Cardiac fibroblast (primary cell): ENCODE results near the gene LANCL1.

Source experiments
- DNase-seq, 2 donors: peaks; one replicate each; pipeline versions ENCODE4 v3.0.0 to v3.0.0-alpha.2; 2010; ENCODE audit warnings: low read depth in 2 of 2
- H3K4me3 ChIP-seq, 2 donors: replicated peaks in 1 of 2; 1 replicate in 1 of 2; 2 replicates in 1 of 2; pipeline ENCODE4 v1.5.1; 2011; ENCODE audit warnings: low read depth in 2 of 2, low read length in 2 of 2, mild to moderate bottlenecking in 2 of 2, moderate library complexity in 1 of 2
- TF ChIP-seq, protein P1 (sequence below): IDR thresholded peaks from one replicate; pipeline ENCODE4 v1.5.1; 2011; ENCODE audit warnings: low read depth, mild to moderate bottlenecking, low read length, inconsistent platforms

Gene LANCL1, protein sequence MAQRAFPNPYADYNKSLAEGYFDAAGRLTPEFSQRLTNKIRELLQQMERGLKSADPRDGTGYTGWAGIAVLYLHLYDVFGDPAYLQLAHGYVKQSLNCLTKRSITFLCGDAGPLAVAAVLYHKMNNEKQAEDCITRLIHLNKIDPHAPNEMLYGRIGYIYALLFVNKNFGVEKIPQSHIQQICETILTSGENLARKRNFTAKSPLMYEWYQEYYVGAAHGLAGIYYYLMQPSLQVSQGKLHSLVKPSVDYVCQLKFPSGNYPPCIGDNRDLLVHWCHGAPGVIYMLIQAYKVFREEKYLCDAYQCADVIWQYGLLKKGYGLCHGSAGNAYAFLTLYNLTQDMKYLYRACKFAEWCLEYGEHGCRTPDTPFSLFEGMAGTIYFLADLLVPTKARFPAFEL

GRCh38 chr2:210476194-210477128, at the start of gene LANCL1:
TSS of gene LANCL1 (minus strand) at chr2:210476759. CDS start at chr2:210476396, 363 bp downstream.
- TF ChIP-seq, protein P1, sequence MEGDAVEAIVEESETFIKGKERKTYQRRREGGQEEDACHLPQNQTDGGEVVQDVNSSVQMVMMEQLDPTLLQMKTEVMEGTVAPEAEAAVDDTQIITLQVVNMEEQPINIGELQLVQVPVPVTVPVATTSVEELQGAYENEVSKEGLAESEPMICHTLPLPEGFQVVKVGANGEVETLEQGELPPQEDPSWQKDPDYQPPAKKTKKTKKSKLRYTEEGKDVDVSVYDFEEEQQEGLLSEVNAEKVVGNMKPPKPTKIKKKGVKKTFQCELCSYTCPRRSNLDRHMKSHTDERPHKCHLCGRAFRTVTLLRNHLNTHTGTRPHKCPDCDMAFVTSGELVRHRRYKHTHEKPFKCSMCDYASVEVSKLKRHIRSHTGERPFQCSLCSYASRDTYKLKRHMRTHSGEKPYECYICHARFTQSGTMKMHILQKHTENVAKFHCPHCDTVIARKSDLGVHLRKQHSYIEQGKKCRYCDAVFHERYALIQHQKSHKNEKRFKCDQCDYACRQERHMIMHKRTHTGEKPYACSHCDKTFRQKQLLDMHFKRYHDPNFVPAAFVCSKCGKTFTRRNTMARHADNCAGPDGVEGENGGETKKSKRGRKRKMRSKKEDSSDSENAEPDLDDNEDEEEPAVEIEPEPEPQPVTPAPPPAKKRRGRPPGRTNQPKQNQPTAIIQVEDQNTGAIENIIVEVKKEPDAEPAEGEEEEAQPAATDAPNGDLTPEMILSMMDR = no peak
- DNase-seq = peak; percentile 90
- H3K4me3 ChIP-seq = peak within 1 kb of the TSS; percentile 70 to 79

DNA sequence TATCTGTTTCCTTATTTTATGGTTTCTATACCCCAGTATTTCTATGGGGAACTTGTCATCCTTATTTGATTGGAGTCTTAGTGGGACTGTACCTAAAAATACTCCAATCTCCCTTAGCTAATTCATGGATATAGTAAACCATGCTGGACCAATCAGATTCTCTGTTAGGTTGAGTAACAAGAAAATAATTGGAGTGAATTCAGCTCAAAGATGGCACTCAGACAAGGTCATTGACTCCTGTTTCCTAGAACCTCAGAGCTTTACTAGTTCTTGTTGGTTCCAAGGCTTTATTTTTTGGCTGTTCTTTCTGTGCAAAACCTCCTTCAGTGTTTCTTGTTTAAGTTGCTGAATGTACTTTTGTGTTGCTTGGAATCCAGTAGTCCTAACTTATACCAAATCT, 48.0 kb upstream of the LANCL1 start:
- no peak for DNase-seq
- no peak overlapping the region for H3K4me3 ChIP-seq
- TF ChIP-seq, protein P1 = no peak

DNA sequence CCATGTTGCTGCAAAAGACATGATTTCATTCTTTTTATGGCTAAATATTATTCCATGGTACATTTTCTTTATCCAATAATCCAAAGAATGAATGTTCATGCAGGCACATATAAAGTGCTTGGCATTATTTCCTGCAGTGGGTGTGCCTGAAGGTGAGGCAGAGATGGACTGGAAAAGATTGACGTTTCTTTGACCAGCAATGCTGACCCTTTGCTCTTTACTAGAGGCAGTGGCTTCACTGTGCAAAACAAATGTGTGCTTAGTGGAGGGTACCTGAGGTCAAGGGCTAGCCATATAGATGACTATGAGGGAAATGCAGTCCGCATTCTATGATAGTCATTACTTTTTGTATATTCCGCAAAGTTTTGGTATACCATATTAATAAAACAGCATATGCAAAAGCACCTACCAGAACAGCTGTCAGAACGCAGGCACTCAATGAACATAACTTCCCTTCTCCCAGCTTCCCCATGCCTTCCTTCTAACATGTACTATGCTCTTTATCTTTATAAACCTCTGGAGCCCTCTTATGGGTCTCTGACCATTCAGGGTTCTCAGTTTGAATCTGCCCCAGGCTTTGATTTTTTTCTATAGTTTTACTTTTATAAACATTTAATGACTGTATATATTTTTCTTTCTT, 47.2 kb upstream of the LANCL1 start:
- no peak for DNase-seq
- TF ChIP-seq, protein P1 = no peak
- no peak overlapping the region for H3K4me3 ChIP-seq

DNA sequence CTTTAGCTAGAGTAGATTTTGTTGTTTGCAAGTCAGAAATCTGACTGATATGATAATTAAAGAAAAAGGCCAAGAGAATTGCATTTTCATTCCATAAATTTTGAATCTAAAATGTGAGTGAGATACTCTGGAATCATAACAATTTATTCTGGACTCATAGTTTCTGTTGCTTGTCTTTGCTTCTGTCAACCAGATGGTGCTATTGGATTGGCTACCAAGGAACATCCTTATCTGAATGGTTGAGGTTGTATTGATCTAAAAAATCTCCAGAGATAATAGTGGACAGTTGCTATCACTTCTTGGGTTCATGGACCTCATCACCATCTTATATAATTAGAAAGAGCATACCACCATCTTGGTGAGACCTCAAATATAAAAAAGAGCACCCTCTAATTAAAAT, 45.8 kb upstream of the LANCL1 start:
- TF ChIP-seq, protein P1 = no peak
- DNase-seq = no peak
- H3K4me3 ChIP-seq = no peak overlapping the region

DNA sequence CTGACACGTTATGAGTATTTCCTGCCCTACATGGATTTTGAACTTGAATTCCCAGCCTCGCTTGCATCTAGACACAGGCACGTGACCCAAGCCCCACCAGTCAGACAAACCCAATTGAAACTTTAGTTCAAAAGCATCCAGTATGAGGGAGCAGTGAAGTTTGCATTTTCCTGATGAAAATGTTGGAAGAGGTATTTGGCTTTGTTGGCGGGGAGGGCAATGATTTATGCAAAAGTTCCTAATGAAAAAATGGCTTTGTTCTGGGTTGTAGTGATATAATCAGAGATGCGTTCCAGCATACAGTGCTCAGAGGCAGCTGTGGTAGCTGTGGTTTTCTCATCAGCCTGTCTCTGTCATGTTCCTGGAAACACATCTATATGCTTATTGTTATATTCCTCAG, 43.0 kb upstream of the LANCL1 start:
- DNase-seq = no peak

GRCh38 chr2:210517264-210517663, 40.7 kb upstream of the LANCL1 start:
- DNase-seq = no peak
- TF ChIP-seq, protein P1 = no peak
- no peak overlapping the region for H3K4me3 ChIP-seq

More for the DNA sequence above, 43.0 kb upstream of the LANCL1 start:
- TF ChIP-seq, protein P1 = no peak
- H3K4me3 ChIP-seq = no peak overlapping the region
